Frontal cortex (tissue), 4 donors: ENCODE results near the gene PFDN2. TPM values are rescaled to one million over a fixed set of nuclear protein-coding genes. Genes with fewer than 3 reads are reported as not detected.

Source experiments
- DNase-seq, 2 donors: peaks; one replicate each; pipeline ENCODE4 v3.0.0; 2012; ENCODE audit warnings: low spot score in 2 of 2
- FAIRE-seq: peaks from 2 replicates; lab custom pipeline; 2012; peaks lifted over from hg19 to GRCh38; lab: Jason Lieb, UNC
- total RNA-seq: library from RNA; depleted of rRNA; stranded (reverse); fragments of >200 nt; gene quantifications from one replicate; pipeline ENCODE4 v1.2.3, GENCODE V29; 2014
- donor health status: control.
- donor health status: control.
- donor health status: control.

Gene PFDN2
- total RNA-seq, 1 donor from 2014 or later = 53.8 TPM

GRCh38 chr1:161083748-161084596, 33.9 kb downstream of the PFDN2 start:
- DNase-seq (no peak), FAIRE-seq (no peak)

DNA sequence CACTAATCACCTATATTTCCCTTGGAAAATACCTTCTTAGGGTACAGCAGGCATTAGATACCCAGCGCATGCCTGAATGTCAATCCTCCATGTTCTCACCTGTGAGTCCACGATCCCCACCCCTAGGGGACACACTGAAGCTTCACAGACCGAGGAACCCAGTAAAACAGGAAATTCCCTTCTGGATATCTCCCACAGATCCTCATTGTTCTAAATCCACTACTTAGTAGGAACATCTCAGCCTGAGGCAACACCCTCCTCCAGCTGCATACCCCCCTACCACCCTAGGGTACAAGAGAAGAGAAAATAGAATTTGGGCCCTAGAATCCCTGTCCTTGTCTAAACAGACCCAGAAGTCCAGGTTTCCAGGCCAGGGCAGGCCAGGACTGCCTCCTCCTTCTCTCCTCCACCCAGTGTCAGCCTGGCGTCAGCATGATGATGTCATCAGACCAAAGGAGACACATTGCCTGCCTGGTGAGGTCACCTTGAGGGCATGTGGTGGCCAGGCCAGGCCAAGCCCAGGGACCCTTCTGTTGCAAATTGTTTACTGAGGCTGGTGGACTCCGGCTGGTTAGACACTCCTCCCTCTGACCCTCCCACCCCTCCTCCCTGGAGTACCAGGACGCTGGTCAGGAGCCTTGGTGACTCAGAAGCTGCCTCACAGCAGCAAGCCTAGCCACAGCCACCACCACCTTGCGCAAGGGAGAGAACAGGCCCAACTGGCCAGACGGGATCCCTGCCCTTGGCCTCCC, 34.7 kb downstream of the PFDN2 start:
- no peak for FAIRE-seq
- DNase-seq = no peak

GRCh38 chr1:161082483-161082882, 35.4 kb downstream of the PFDN2 start:
- DNase-seq = no peak
- no peak for FAIRE-seq

GRCh38 chr1:161081519-161081918, 36.3 kb downstream of the PFDN2 start:
- FAIRE-seq (no peak), DNase-seq (no peak)

GRCh38 chr1:161080441-161081405, 37.1 kb downstream of the PFDN2 start:
- DNase-seq = no peak
- FAIRE-seq = no peak

DNA sequence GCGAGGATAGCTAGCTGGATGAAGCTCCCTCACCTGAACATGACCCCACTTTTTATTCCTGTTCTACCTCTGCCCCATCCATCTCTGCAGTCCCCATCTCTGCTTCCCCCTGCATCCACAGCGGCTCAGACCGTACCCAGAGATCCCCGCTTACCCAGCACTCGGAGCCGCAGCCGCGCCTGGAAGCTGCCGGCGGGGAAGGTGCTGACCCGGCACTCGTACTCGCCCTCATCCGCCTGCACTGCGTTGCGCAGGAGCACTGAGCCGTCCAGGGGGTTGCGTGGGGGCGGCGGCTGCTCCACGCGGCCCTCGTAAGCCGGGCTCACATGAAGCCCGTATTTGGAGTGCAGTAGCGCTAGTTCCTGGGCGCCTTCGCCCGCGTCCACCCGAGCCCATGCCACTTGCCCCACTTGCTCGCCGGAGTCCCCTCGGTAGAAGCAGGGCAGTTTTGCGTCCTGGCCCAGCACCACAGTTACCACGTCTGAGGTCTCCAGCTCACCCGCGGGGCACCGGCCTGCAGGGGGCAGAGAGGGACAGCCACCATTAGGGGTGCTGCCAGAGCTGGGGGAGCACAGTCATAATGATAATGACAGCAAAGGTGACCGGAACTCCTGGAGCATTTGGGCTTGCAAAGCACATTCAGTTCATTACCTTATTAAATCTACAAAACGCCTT, 38.3 kb downstream of the PFDN2 start:
- FAIRE-seq = no peak
- DNase-seq = no peak

DNA sequence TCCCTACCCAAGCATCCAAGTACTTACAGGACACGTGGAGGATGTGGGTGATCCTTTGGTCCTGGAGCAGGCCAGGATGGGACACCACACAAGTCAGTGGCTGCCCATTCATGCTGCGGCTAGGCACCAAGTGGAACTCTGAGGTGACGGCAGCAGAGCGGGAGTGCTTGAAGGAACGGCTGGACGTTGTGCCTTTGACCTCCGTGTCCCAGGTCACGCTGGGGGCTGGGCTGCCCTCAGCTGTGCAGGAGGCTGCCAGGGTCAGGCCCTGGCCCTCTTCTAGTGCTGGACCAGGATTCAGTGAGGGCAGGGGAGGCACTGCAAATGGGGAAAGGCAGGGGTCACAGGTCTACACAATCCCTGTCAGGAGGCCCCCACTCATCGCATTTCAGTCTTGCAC, 40.4 kb downstream of the PFDN2 start:
- DNase-seq (no peak), FAIRE-seq (no peak)

GRCh38 chr1:161076410-161076809, 41.4 kb downstream of the PFDN2 start:
- FAIRE-seq (no peak), DNase-seq (no peak)

- no peak for FAIRE-seq
- no peak for DNase-seq
Measured at GRCh38 chr1:161074676-161075368, 43.0 kb downstream of the PFDN2 start.

- no peak for FAIRE-seq
- DNase-seq = no peak
Measured at GRCh38 chr1:161073474-161074121, 44.2 kb downstream of the PFDN2 start.

GRCh38 chr1:161072751-161073449, 44.9 kb downstream of the PFDN2 start:
- DNase-seq (no peak), FAIRE-seq (no peak)

DNA sequence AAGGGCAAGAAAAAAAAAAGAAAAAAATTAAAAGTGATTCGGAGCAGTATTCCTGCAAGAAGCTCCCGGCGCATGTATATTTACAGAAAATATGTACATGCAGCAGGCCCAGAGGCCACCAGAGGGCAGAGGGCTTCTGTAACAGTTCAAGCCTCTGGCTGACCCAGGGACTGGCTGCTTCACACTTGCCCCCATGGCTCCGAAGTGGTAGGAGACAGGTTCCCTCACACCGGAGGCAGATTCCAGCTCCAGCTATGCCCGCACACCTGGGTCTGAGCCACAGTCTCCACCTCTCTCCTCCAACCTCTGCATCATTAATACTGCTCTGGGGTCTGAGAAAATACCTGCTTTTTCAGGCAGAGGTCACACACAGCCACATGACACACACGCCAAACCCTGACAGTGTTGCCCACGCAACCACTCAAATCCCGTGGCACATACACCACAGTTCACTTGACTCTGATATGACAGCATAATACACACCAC, 45.9 kb downstream of the PFDN2 start:
- FAIRE-seq (no peak), DNase-seq (peak in 1 of 2 donors; percentile 41)

DNA sequence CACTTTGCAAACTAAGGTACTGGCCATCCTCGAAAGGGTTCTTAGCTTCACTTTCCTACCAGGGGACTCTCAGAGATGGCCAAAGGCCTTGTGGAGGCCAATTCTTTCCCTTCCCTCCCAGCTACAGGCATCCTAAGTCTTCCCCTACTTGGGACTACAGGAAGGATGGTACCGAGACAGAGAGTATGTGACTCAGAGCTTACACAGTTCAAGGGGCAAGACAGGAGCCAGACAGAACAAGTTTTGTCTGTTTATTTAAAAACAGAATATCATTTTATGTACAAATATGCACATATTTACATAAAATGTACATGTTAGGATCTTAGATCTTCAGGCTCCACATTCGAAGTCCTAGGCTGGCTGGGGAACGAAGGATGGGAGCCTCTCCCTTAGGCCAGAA, 47.1 kb downstream of the PFDN2 start:
- DNase-seq (no peak), FAIRE-seq (no peak)

GRCh38 chr1:161069731-161070270, 48.0 kb downstream of the PFDN2 start, which contains the start of gene ARHGAP30:
ARHGAP30 (minus strand) TSS chr1:161069891; CDS start chr1:161069624, 267 bp downstream.
- FAIRE-seq = no peak
- no peak for DNase-seq

DNA sequence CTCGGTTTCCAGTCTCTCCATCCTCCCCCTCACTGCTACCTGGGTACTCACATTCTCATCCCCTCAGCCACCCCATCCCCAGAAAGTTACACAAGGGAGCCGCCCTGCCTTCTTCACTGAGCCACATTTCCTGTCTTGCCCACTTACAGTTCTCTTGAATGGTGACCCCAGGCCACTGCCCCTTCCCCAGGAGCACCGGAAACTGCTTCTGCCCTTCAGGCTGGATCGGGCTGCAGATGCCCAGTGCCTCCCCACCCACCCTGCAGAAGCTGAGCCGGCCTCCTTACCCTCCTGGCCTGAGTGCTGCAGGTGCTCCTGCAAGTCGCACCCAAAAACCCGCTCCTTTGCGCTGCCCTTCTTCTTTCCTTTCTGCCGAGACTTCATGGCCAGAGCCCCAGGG, 48.6 kb downstream of the PFDN2 start:
- DNase-seq (no peak), FAIRE-seq (no peak)

DNA sequence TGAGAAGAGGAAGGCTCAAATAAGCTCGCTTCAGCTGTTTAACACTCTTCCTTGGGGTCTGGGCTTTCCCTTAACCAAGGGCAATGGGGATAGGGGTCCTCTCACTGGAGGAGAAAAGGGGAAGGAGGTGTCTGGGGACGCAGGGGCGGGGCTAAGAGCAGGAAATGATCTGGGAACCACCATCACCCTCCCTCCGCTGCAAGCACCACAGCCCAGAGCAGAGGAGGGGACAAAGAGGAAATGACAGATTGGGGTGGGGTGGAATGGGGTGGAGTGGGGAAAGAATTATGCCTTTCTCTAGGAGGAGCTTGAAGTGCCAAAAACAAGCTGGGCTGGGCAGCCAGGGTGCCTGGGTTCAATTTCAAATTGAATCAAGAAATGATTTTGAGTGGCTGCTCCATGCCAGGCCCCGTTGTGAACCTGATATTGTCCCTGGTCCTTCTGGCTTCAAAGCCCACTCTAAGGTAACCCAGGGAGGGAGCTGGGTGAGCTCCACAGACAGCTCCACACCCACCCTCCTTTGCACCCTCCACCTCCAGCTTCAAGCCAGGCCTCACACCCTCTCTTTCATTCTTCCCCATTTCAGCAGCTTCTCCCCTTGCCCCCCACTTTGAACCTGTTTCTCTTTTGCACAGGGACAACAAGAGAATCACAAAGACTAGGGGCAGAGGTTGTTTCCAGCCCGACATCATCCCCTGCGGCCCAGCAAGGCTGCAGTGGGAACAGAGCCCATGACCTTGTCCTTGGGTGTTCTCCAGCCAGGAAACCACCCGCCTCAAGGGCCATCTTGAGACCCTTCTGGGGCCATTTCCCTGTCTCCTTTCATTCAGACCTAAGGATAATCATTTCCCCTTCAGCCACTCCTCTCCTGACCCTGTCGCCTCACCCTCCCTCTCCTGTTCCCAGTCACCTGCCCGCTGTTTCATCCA, 49.3 kb downstream of the PFDN2 start:
- FAIRE-seq = no peak
- no peak for DNase-seq
